Transverse colon (tissue), 4 donors: ENCODE results near the gene THAP4. TPM values are rescaled to one million over a fixed set of nuclear protein-coding genes. Genes with fewer than 3 reads are reported as not detected.

Source experiments
- DNase-seq: peaks from one replicate; pipeline ENCODE4 v3.0.0-alpha.2; 2019
- H3K27ac ChIP-seq, 4 donors: fragments of 200-600 bp; sonication (generic); 2 replicates each; pipeline ENCODE4 v1.5.1; 2016 to 2018; ENCODE audit warnings: inconsistent platforms in 4 of 4
- H3K27me3 ChIP-seq: fragments of 200-600 bp; sonication (generic); 2 replicates; pipeline ENCODE4 v1.5.1; 2017; ENCODE audit warnings: inconsistent platforms
- H3K36me3 ChIP-seq, 4 donors: fragments of 200-600 bp; sonication (generic); 2 replicates each; pipeline ENCODE4 v1.5.1; 2017 to 2019; ENCODE audit warnings: inconsistent platforms in 4 of 4
- H3K4me1 ChIP-seq, 4 donors: fragments of 200-600 bp; sonication (generic); 2 replicates each; pipeline ENCODE4 v1.5.1; 2017 to 2020; ENCODE audit warnings: inconsistent platforms in 4 of 4
- H3K4me3 ChIP-seq, 4 donors: fragments of 200-600 bp; sonication (generic); 1 replicate in 1 of 4; 2 replicates in 3 of 4; pipeline versions ENCODE4 v1.5.1 to v1.6.1; 2017 to 2019; ENCODE audit warnings: inconsistent platforms in 4 of 4
- H3K9me3 ChIP-seq, 2 donors: fragments of 200-600 bp; sonication (generic); 2 replicates each; pipeline ENCODE4 v1.5.1; 2017 to 2019; ENCODE audit warnings: inconsistent platforms in 2 of 2
- CTCF ChIP-seq, 5 experiments: fragments of 200-600 bp in 3 of 5; fragments of 450-650 bp in 2 of 5; sonication (generic) in 3 of 5; IDR thresholded peaks; 1 replicate in 2 of 5; 2 replicates in 3 of 5; pipeline ENCODE4 v1.5.1; 2016 to 2017; ENCODE audit warnings: antibody characterized with exemption in 5 of 5, inconsistent platforms in 3 of 5, mild to moderate bottlenecking in 2 of 5, moderate library complexity in 1 of 5
- EP300 ChIP-seq: sonication (generic); formaldehyde crosslinking; IDR thresholded peaks from one replicate; pipeline ENCODE4 v1.6.1; 2017; ENCODE audit warnings: antibody characterized with exemption, low read depth
- POLR2A ChIP-seq: fragments of 450-650 bp; IDR thresholded peaks from one replicate; pipeline ENCODE4 v1.6.1; 2016; ENCODE audit warnings: antibody characterized with exemption, mild to moderate bottlenecking, moderate library complexity
- POLR2AphosphoS5 ChIP-seq, 3 donors: sonication (generic); formaldehyde crosslinking; IDR thresholded peaks; one replicate each; pipeline ENCODE4 v1.6.1; 2016; ENCODE audit warnings: antibody characterized with exemption in 3 of 3
- WGBS, 2 donors: methylation state at CpG; one replicate each; pipeline ENCODE4 v1.1.5; 2018; ENCODE audit warnings: low coverage in 1 of 2; 5-methylcytosine and 5-hydroxymethylcytosine counted together
- in situ Hi-C, 4 donors: fragments of 200-750 bp; cut with MboI; loops; one replicate each; pipeline versions ENCODE4 v1.15.0 to v1.15.1; 2017; ENCODE audit warnings: low sequenced_read_pairs in 3 of 4, low pct_ligation_motif_present in 1 of 4, low pct_unique_long_range_greater_than_20kb in 1 of 4
- intact Hi-C: fragments of 100-400 bp; cut with DNase I; formaldehyde crosslinking; loops from one replicate; pipeline ENCODE4 v1.15.1; 2023; ENCODE audit warnings: low total_unique reads
- total RNA-seq, 4 donors: library from RNA; depleted of rRNA; stranded (reverse); fragments of >200 nt; gene quantifications; one replicate each; pipeline ENCODE4 v1.1.0, GENCODE V29; 2016

The THAP4 gene
- total RNA-seq, 4 donors from 2014 or later = 65.1 to 142 (median 82.8) TPM

GRCh38 chr2:241619597-241620418 lies 17.1 kb downstream of the THAP4 start:
- TF ChIP-seq POLR2AphosphoS5 (IDR thresholded peaks at IDR 0.05) = no peak
- TF ChIP-seq EP300 = no peak
- TF ChIP-seq POLR2A = no peak
- TF ChIP-seq CTCF (IDR thresholded peaks at IDR 0.05) = no peak
- Histone ChIP-seq H3K27ac (no peak overlapping the region), H3K4me3 (no peak overlapping the region), H3K36me3 (peaks cover 0 to 3% (median 0%) of the 10 kb centered on the region in 4 donors), H3K27me3 (no peaks in the 10 kb centered on the region), H3K4me1 (peaks cover 0 to 24% (median 10%) of the 10 kb centered on the region in 4 donors), H3K9me3 (no peaks in the 10 kb centered on the region)
- WGBS, 2 donors = 78 to 83% methylated on average over 16 to 18 of the region's 20 CpGs
- no peak for DNase-seq
- intact Hi-C loops (no loop called here), in situ Hi-C loops (no loop called here)

- Histone ChIP-seq H3K27ac (no peak overlapping the region), H3K4me3 (no peak overlapping the region), H3K9me3 (no peaks in the 10 kb centered on the region), H3K4me1 (peaks cover 0 to 26% (median 11%) of the 10 kb centered on the region in 4 donors), H3K27me3 (no peaks in the 10 kb centered on the region), H3K36me3 (peaks cover 0 to 3% (median 0%) of the 10 kb centered on the region in 4 donors)
- no peak for DNase-seq
- TF ChIP-seq POLR2A = no peak
- WGBS, 2 donors = 92% methylated on average over 2 to 11 of the region's 11 CpGs
- in situ Hi-C loops (no loop called here), intact Hi-C loops (no loop called here)
Measured at GRCh38 chr2:241618829-241619228, 18.1 kb downstream of the THAP4 start.

- TF ChIP-seq CTCF (IDR thresholded peaks at IDR 0.05) (no peak), POLR2A (no peak), EP300 (no peak), POLR2AphosphoS5 (IDR thresholded peaks at IDR 0.05) (no peak)
- intact Hi-C loops (no loop called here), in situ Hi-C loops (no loop called here)
- Histone ChIP-seq H3K9me3 (no peaks in the 10 kb centered on the region), H3K36me3 (peaks cover 0 to 2% (median 0%) of the 10 kb centered on the region in 4 donors), H3K4me3 (no peak overlapping the region), H3K27ac (peak overlapping the region in 1 of 4 donors; percentile 44), H3K4me1 (peaks cover 0 to 26% (median 11%) of the 10 kb centered on the region in 4 donors), H3K27me3 (no peaks in the 10 kb centered on the region)
- DNase-seq = no peak
- WGBS, 2 donors = 83 to 84% methylated on average over 5 of the region's 5 CpGs
Measured at GRCh38 chr2:241618296-241618805, 18.6 kb downstream of the THAP4 start.

GRCh38 chr2:241617431-241618154 lies 19.4 kb downstream of the THAP4 start:
- intact Hi-C loops = no loop called here
- TF ChIP-seq POLR2AphosphoS5 (IDR thresholded peaks at IDR 0.05) (peak in 1 of 3 donors; percentile 14), EP300 (no peak)
- Histone ChIP-seq H3K4me1 (peaks cover 0 to 26% (median 12%) of the 10 kb centered on the region in 4 donors), H3K9me3 (no peaks in the 10 kb centered on the region), H3K27me3 (no peaks in the 10 kb centered on the region), H3K36me3 (no peaks in the 10 kb centered on the region), H3K27ac (peak overlapping the region; percentile 28 to 63 (median 51)), H3K4me3 (peak overlapping the region in 3 of 4 donors; percentile 25 to 48 (median 30))
- in situ Hi-C loops = no loop called here
- WGBS, 2 donors = 45 to 57% methylated on average over 5 to 14 of the region's 15 CpGs
- DNase-seq = no peak
